GM12801 (cell line): Measurements from ENCODE around the gene RGS7.

Source experiments
- CTCF ChIP-seq: IDR thresholded peaks from one replicate; pipeline ENCODE4 v1.5.1; 2011; ENCODE audit warnings: control low read depth; ENCODE audit not compliant: insufficient read length; ENCODE audit errors: extremely low read depth

Gene RGS7

GRCh38 chr1:241269116-241269515 lies 87.9 kb downstream of the RGS7 start:
- TF ChIP-seq CTCF: no peak

DNA sequence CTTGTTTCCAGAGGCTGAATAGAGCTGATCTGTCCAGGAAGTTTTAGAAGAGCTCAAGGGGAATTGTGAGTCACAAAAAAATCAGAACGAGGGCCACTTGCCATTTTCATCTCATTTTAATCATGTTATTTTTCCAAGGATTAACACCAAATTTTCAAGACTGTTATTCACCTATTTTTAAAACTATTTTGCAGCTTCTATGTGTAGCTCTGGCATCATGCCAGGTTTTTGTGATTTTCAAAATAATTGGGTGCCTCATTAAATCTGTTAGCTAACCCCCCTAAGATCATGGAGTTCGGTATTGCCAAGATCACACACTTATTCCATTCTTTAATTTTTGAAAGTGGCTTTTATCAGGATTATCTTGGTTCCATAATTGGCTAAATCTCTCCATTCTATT lies 90.9 kb downstream of the RGS7 start:
- TF ChIP-seq CTCF: no peak

GRCh38 chr1:241265428-241265827 lies 91.6 kb downstream of the RGS7 start:
- TF ChIP-seq CTCF: no peak

GRCh38 chr1:241263346-241263745 lies 93.7 kb downstream of the RGS7 start:
- no peak for TF ChIP-seq CTCF

- TF ChIP-seq CTCF: no peak
Observed at GRCh38 chr1:241253471-241253870, 103.5 kb downstream of the RGS7 start.

- no peak for TF ChIP-seq CTCF
Observed at GRCh38 chr1:241250465-241250864, 106.5 kb downstream of the RGS7 start.

GRCh38 chr1:241240069-241240468 lies 116.9 kb downstream of the RGS7 start:
- TF ChIP-seq CTCF: no peak

GRCh38 chr1:241237873-241238272 lies 119.1 kb downstream of the RGS7 start:
- TF ChIP-seq CTCF: no peak
